Retinal pigment epithelial cell (primary cell): ENCODE measurements around the gene DOCK10.
A peak's percentile ranks its signal among the peaks of the same experiment; 100 is the strongest.

Experiments used
- DNase-seq: peaks from one replicate; pipeline ENCODE4 v3.0.0-alpha.2; 2010; ENCODE audit warnings: low read depth
- H3K4me3 ChIP-seq: 2 replicates; pipeline ENCODE4 v1.5.1; 2011; ENCODE audit warnings: mild to moderate bottlenecking, low read length, control low read depth, moderate library complexity
- CTCF ChIP-seq: conservative IDR thresholded peaks from 2 replicates; pipeline ENCODE4 v1.5.1; 2011; ENCODE audit warnings: low read depth, low read length, control low read depth, inconsistent platforms

The DOCK10 gene

GRCh38 chr2:224757934-224758548, 284.2 kb downstream of the DOCK10 start:
- TF ChIP-seq CTCF: no peak
- no peak overlapping the region for H3K4me3 ChIP-seq
- no peak for DNase-seq

GRCh38 chr2:224753743-224754540, 288.3 kb downstream of the DOCK10 start:
- DNase-seq: no peak
- no peak overlapping the region for H3K4me3 ChIP-seq
- no peak for TF ChIP-seq CTCF

- no peak for DNase-seq
- no peak for TF ChIP-seq CTCF
- H3K4me3 ChIP-seq: no peak overlapping the region
These were observed 290.1 kb downstream of the DOCK10 start for GRCh38 chr2:224751996-224752698.

- peak; percentile 38 for TF ChIP-seq CTCF
- H3K4me3 ChIP-seq: no peak overlapping the region
- no peak for DNase-seq
These were observed 293.1 kb downstream of the DOCK10 start for GRCh38 chr2:224749136-224749535.

- TF ChIP-seq CTCF: no peak
- DNase-seq: no peak
- no peak overlapping the region for H3K4me3 ChIP-seq
These were observed 294.5 kb downstream of the DOCK10 start for GRCh38 chr2:224747765-224748164.

- no peak for TF ChIP-seq CTCF
- no peak for DNase-seq
- H3K4me3 ChIP-seq: no peak overlapping the region
These were observed 306.0 kb downstream of the DOCK10 start for GRCh38 chr2:224736227-224736626.
